Type B pancreatic cell (in vitro differentiated cells): ENCODE data around the gene CD55. TPM values are rescaled to one million over a fixed set of nuclear protein-coding genes. Genes with fewer than 3 reads are reported as not detected.
A peak's percentile ranks its signal among the peaks of the same experiment; 100 is the strongest.

Source experiments
- DNase-seq: peaks from one replicate; pipeline ENCODE4 v3.0.0; 2021; ENCODE audit warnings: mixed read lengths; ENCODE audit not compliant: unreplicated experiment; ENCODE audit errors: extremely low spot score
- H3K27ac Mint-ChIP-seq: 2 replicates; pipeline ENCODE4 v1.8.0; 2021; ENCODE audit warnings: mild to moderate bottlenecking, mixed read lengths
- H3K27me3 Mint-ChIP-seq: 2 replicates; pipeline ENCODE4 v1.8.0; 2021; ENCODE audit warnings: mixed read lengths
- H3K36me3 Mint-ChIP-seq: 2 replicates; pipeline ENCODE4 v1.8.0; 2021; ENCODE audit warnings: mixed read lengths
- H3K4me1 Mint-ChIP-seq: one replicate; pipeline ENCODE4 v1.8.0; 2021; ENCODE audit warnings: mixed read lengths; ENCODE audit not compliant: unreplicated experiment
- H3K4me3 Mint-ChIP-seq: 2 replicates; pipeline ENCODE4 v1.8.0; 2021; ENCODE audit warnings: mild to moderate bottlenecking, mixed read lengths
- H3K9me3 Mint-ChIP-seq: 2 replicates; pipeline ENCODE4 v1.8.0; 2021; ENCODE audit warnings: mixed read lengths
- total RNA-seq: library from RNA; stranded (reverse); gene quantifications from 2 replicates; pipeline ENCODE4 v1.2.1, GENCODE V29; 2021; ENCODE audit warnings: low replicate concordance
- TF ChIP-seq, protein P1 (sequence below): fragments of 200-600 bp; sonication (generic); conservative IDR thresholded peaks from 2 replicates; pipeline ENCODE4 v1.5.0; 2021; ENCODE audit warnings: antibody characterized with exemption, mild to moderate bottlenecking

CD55 gene
- total RNA-seq, 1 donor from 2014 or later, result 60.0 TPM

DNA sequence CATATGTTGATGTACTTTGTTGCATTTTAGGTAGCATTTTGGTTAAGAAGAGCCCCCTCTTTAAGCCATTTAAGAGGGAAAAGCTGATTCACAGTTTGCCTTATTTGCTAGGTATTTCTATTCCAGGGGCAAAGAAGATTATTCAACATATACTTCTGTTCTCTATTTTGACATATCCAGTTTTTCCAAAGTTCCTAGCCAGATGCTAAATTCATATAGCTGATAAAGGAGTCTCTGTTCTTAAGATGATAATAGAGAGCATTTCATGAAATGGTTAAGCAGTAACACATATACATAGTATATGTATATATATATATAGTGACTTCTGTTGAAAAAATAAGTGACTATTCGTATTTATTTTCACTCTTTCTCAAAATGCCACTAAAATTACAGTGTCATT, 15.5 kb upstream of the CD55 start:
- Mint-ChIP-seq H3K4me3 (no peak overlapping the region), H3K27ac (no peak overlapping the region), H3K9me3 (peaks cover 9% of the 10 kb centered on the region), H3K4me1 (peaks cover 10% of the 10 kb centered on the region), H3K36me3 (no peaks in the 10 kb centered on the region), H3K27me3 (no peaks in the 10 kb centered on the region)
- DNase-seq, result no peak
- TF ChIP-seq, protein P1, sequence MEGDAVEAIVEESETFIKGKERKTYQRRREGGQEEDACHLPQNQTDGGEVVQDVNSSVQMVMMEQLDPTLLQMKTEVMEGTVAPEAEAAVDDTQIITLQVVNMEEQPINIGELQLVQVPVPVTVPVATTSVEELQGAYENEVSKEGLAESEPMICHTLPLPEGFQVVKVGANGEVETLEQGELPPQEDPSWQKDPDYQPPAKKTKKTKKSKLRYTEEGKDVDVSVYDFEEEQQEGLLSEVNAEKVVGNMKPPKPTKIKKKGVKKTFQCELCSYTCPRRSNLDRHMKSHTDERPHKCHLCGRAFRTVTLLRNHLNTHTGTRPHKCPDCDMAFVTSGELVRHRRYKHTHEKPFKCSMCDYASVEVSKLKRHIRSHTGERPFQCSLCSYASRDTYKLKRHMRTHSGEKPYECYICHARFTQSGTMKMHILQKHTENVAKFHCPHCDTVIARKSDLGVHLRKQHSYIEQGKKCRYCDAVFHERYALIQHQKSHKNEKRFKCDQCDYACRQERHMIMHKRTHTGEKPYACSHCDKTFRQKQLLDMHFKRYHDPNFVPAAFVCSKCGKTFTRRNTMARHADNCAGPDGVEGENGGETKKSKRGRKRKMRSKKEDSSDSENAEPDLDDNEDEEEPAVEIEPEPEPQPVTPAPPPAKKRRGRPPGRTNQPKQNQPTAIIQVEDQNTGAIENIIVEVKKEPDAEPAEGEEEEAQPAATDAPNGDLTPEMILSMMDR, result no peak

DNA sequence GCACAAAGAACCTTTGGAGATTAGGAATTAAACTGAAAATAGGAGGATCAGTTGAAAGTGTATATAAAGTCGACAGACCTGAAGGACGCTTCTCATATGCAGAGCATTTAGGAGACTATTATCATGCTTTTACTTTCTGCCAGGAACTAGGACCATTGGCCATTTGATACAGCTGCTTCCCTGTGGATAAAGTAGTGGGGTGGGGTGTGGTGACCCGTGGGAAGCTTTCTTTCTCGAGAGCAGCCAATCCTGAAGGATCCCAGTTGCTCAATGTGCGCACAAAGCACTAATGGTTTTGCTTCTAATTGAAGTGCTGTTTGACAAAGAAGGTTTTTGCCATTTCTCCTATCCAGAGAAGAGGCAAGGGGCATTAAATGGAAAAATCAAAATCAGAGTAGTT, 14.9 kb upstream of the CD55 start:
- TF ChIP-seq, protein P1, result no peak
- H3K9me3 Mint-ChIP-seq, result peaks cover 9% of the 10 kb centered on the region
- H3K4me3 Mint-ChIP-seq, result no peak overlapping the region

DNA sequence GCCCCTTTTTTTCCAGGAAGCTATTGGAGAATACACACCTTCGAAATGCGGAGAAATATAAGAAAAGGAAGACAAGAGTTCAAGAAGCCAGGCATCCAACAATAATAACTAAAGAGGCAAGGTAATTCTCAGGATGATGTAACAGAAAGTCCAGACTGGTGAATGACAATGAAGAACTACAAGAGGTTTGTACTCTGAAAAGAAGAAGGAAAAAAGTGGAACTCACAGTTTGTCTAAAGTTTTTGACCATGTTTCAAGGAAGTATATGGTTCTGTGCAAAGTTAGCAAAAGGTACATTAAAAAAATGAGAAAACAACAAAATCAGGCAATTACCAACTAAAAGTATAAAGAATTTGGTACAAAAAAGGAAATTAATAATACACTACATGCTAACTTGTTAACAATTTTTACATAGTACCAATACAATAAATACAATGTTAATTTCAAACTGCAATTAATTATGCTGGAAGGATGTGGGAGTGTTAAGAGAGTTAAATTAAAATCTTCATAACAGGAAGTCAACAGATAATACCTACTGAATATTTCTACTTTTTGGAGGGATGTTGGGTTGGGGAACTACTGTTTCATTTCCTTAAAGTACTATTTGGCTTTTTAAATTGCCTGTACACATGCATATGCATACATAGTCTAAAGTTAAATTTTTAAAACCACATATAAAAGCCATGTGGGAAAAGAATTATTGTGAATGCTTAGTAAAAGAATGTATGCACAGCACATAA, 12.9 kb upstream of the CD55 start:
- no peaks in the 10 kb centered on the region for H3K9me3 Mint-ChIP-seq
- no peaks in the 10 kb centered on the region for H3K27me3 Mint-ChIP-seq
- DNase-seq, result no peak
- H3K4me1 Mint-ChIP-seq, result peaks cover 10% of the 10 kb centered on the region
- H3K27ac Mint-ChIP-seq, result no peak overlapping the region
- TF ChIP-seq, protein P1, result no peak
- no peak overlapping the region for H3K4me3 Mint-ChIP-seq
- no peaks in the 10 kb centered on the region for H3K36me3 Mint-ChIP-seq

More for the DNA sequence above, 14.9 kb upstream of the CD55 start:
- Mint-ChIP-seq H3K27ac (no peak overlapping the region), H3K4me1 (peaks cover 10% of the 10 kb centered on the region), H3K27me3 (no peaks in the 10 kb centered on the region), H3K36me3 (no peaks in the 10 kb centered on the region)
- DNase-seq, result no peak

DNA sequence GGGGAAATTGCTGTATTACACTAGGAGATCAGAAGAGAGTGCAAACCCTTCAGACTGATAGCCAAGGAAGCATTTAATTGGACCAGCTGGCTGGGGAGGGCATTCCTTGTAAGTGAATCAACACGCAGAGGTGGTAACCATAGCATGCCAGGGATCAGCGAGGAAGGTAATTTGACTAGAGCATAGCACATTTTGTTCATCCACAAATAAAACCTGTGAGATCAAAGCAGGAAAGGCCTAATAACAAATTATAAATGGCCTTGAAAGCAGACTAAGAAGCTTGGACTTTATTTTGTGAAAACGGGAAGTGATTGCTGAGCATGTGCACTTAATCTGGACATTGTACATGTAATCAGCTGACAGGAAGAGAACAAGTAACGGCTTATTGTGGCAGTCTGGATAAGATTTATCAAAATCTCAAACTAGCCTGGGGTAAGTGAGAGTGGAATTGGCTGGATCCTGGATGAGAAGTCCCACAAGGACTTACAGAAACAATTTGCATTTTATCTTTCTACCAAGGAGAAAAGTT, 11.7 kb upstream of the CD55 start:
- Mint-ChIP-seq H3K4me3 (peak overlapping the region; percentile 52), H3K27me3 (no peaks in the 10 kb centered on the region), H3K9me3 (no peaks in the 10 kb centered on the region), H3K36me3 (no peaks in the 10 kb centered on the region), H3K4me1 (peaks cover 10% of the 10 kb centered on the region), H3K27ac (peak overlapping the region; percentile 72)
- TF ChIP-seq, protein P1, result no peak
- no peak for DNase-seq

DNA sequence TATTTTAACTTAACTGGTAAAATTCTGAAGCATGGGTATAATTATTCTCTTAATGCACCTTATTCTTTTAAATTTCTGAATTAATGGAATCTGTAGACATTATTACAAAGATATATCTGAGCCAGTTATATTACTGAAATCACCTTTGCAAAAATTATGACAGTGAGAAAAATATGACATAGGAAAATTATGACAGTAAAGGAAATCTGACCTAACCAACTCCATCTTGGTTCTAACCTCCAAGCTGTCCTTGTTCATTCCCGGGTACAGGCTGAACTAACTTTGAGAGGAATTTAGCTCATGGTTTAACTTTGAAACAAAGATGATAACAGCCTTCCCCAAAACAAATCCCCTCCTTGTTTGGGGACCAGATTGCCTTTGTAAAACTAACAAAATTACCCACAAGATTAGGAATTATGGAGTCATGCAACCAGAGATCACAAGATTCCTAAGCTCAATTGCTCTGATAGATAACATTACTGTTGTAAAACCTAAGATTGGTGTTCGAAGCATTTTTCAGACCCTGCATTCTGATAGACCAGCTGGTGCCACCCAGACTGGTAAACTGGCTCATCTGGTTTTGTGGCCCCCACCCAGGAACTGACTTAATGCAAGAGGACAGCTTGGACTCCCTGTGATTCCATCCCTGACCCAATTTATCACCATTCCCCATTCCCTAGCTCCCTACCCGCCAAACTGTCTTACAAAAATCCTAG, 9.4 kb upstream of the CD55 start:
- Mint-ChIP-seq H3K27me3 (no peaks in the 10 kb centered on the region), H3K9me3 (no peaks in the 10 kb centered on the region), H3K27ac (no peak overlapping the region), H3K36me3 (no peaks in the 10 kb centered on the region), H3K4me1 (peaks cover 10% of the 10 kb centered on the region), H3K4me3 (peak overlapping the region; percentile 9)
- TF ChIP-seq, protein P1, result no peak
- DNase-seq, result no peak
